Measurements from ENCODE around the gene PKM. TPM values are rescaled to one million over a fixed set of nuclear protein-coding genes. Genes with fewer than 3 reads are reported as not detected.
A peak's percentile ranks its signal among the peaks of the same experiment; 100 is the strongest.

Gene PKM
- total and polyA plus RNA-seq, 3 donors from 2014 or later: 521 to 602 (median 530) TPM

DNA sequence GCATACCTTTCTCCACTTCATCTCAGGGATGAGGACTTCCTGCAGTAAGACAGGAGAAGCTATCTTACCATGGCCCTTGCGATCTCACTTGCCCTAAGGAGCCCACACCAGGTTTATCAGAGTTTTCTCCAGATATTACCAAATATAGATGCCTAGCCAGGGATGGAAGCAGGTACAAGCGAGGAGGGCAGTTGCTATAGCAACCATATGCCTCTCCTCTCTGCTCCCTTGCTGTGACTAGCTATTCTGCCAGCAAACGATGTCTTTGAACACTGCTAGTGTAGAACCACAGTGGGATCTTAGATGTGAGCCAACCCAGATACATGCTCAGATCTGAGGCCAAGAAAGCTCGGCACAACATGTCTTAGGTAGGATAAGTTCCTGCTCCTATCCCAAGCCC lies 67.3 kb downstream of the PKM start:
- DNase-seq: no peak
- peak overlapping the region in 1 of 2 donors; percentile 30 for H3K27ac ChIP-seq
- 53 to 70% methylated on average over 4 of the region's 4 CpGs for WGBS, 2 donors
- intact Hi-C loops (cut with DNase I; ENCODE audit: low total_unique reads): no loop called here
- no peaks in the 10 kb centered on the region for H3K27me3 ChIP-seq
- H3K36me3 ChIP-seq (ENCODE audit: low read depth, missing control alignments): no peaks in the 10 kb centered on the region
- H3K9me3 ChIP-seq: no peaks in the 10 kb centered on the region
- TF ChIP-seq CTCF (IDR thresholded peaks at IDR 0.05) (no peak), POLR2A (IDR thresholded peaks at IDR 0.05) (no peak)
- H3K4me1 ChIP-seq: peaks cover 31% of the 10 kb centered on the region
- no peak overlapping the region for H3K4me3 ChIP-seq

GRCh38 chr15:72162569-72162968 lies 68.4 kb downstream of the PKM start:
- H3K36me3 ChIP-seq (ENCODE audit: low read depth, missing control alignments): no peaks in the 10 kb centered on the region
- peaks cover 21% of the 10 kb centered on the region for H3K4me1 ChIP-seq
- intact Hi-C loops (cut with DNase I; ENCODE audit: low total_unique reads): no loop called here
- H3K27ac ChIP-seq: peak overlapping the region; percentile 74 to 77
- no peak for DNase-seq
- 94 to 100% methylated on average over 2 to 5 of the region's 5 CpGs for WGBS, 2 donors
- TF ChIP-seq CTCF (IDR thresholded peaks at IDR 0.05): no peak
- TF ChIP-seq POLR2A (IDR thresholded peaks at IDR 0.05): no peak
- H3K27me3 ChIP-seq: no peaks in the 10 kb centered on the region
- H3K9me3 ChIP-seq: no peaks in the 10 kb centered on the region
- no peak overlapping the region for H3K4me3 ChIP-seq

DNA sequence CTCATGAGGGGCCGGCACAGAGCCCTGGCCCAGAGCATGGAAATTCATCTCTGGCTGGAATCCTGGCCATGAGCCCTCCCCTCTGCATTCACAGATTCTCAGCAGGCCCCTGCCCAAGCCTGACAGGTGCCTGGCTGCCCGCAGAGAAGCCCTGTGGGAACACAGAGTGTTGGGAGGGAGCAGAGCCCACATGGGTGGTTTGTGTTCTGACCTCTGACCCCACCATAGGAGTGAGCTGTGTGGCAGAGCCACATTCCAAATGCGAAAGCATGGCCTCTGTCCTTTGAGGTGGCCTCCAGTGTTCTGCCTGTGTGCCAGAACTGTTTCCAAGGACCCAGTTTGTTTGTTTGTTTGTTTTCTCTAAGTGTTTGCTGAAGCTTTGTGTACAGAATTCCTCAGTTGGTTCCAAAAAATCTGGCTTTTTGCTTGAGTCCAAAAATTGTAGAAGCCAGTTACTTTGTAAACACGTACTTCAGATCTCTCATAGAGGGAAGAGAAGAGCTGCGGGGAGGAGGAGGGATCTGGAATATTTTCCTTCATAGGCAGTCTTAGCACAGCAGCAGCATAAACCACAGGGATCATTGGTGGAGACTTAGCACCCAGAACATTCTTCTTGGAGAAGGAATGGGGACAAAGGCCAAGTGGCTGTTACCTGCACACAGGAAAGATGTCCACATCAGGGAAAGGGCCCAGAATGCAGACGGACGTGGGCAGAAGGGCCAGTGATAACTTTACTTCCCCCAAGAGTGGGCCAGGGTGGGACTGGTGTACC lies 69.4 kb downstream of the PKM start:
- intact Hi-C loops (cut with DNase I; ENCODE audit: low total_unique reads): no loop called here
- 58 to 67% methylated on average over 6 to 7 of the region's 7 CpGs for WGBS, 2 donors
- peaks cover 21% of the 10 kb centered on the region for H3K4me1 ChIP-seq
- H3K27me3 ChIP-seq: no peaks in the 10 kb centered on the region
- peak overlapping the region; percentile 74 to 77 for H3K27ac ChIP-seq
- TF ChIP-seq CTCF (IDR thresholded peaks at IDR 0.05) (no peak), POLR2A (IDR thresholded peaks at IDR 0.05) (no peak)
- no peak overlapping the region for H3K4me3 ChIP-seq
- no peaks in the 10 kb centered on the region for H3K9me3 ChIP-seq
- H3K36me3 ChIP-seq (ENCODE audit: low read depth, missing control alignments): no peaks in the 10 kb centered on the region
- peak; percentile 33 for DNase-seq

- intact Hi-C loops (cut with DNase I; ENCODE audit: low total_unique reads): no loop called here
- H3K9me3 ChIP-seq: no peaks in the 10 kb centered on the region
- no peaks in the 10 kb centered on the region for H3K36me3 ChIP-seq (ENCODE audit: low read depth, missing control alignments)
- no peaks in the 10 kb centered on the region for H3K27me3 ChIP-seq
- H3K27ac ChIP-seq: peak overlapping the region in 1 of 2 donors; percentile 43
- 91% methylated on average over 5 of the region's 5 CpGs; no CpG with 5 or more reads in 1 of the 2 donors for WGBS, 2 donors
- DNase-seq: no peak
- no peak overlapping the region for H3K4me3 ChIP-seq
- TF ChIP-seq POLR2A (IDR thresholded peaks at IDR 0.05) (no peak), CTCF (IDR thresholded peaks at IDR 0.05) (no peak)
- H3K4me1 ChIP-seq: peaks cover 21% of the 10 kb centered on the region
Observed at GRCh38 chr15:72160696-72161245, 70.2 kb downstream of the PKM start.
